Effector memory CD4-positive, alpha-beta T cell (primary cell): ENCODE data around the gene DAAM2.

Experiments used
- DNase-seq, 3 donors: peaks; one replicate each; pipeline ENCODE4 v3.0.0-alpha.2; 2020
- H3K27ac ChIP-seq: 2 replicates; pipeline ENCODE4 v1.7.0; 2013; ENCODE audit warnings: mild to moderate bottlenecking, low read length, moderate library complexity; ENCODE audit not compliant: insufficient read depth, poor library complexity, severe bottlenecking
- H3K27me3 ChIP-seq: replicated peaks from 2 replicates; pipeline ENCODE4 v1.7.0; 2013; ENCODE audit warnings: mild to moderate bottlenecking, low read length; ENCODE audit not compliant: insufficient read depth, control insufficient read depth, poor library complexity, severe bottlenecking
- H3K36me3 ChIP-seq: 2 replicates; pipeline ENCODE4 v1.7.0; 2013; ENCODE audit warnings: mild to moderate bottlenecking, low read length, moderate library complexity; ENCODE audit not compliant: control insufficient read depth, insufficient read depth
- H3K4me1 ChIP-seq: 2 replicates; pipeline ENCODE4 v1.7.0; 2013; ENCODE audit warnings: low read length, mild to moderate bottlenecking; ENCODE audit not compliant: control insufficient read depth, insufficient read depth, poor library complexity, severe bottlenecking
- H3K4me3 ChIP-seq: 2 replicates; pipeline ENCODE4 v1.7.0; 2013; ENCODE audit warnings: low read length, low read depth, mild to moderate bottlenecking; ENCODE audit not compliant: insufficient read depth, poor library complexity, severe bottlenecking
- H3K9me3 ChIP-seq: 2 replicates; pipeline ENCODE4 v1.7.0; 2013; ENCODE audit warnings: mild to moderate bottlenecking, low read length, moderate library complexity; ENCODE audit not compliant: control insufficient read depth

DAAM2 gene

DNA sequence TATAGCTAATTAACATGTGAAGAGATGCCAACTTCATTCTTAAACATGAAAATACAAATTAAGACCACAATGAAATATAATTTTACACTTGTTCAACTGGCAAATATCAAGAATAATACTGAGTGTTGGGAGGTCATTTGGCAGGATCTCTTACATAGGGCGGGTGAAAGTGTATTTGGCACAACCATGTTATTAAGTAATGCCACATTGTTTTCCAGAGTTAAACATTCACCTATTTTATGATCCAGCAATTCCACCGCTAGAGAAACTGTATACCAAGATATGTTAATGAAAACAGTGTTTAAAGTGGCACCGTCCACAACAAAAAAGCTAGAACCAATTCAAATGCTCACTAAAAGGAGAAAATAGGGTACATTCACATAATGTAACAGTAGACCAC lies 128.0 kb downstream of the DAAM2 start:
- Histone ChIP-seq H3K9me3 (no peaks in the 10 kb centered on the region), H3K27me3 (no peaks in the 10 kb centered on the region), H3K4me3 (no peak overlapping the region), H3K36me3 (no peaks in the 10 kb centered on the region), H3K27ac (no peak overlapping the region), H3K4me1 (no peaks in the 10 kb centered on the region)
- no peak for DNase-seq

DNA sequence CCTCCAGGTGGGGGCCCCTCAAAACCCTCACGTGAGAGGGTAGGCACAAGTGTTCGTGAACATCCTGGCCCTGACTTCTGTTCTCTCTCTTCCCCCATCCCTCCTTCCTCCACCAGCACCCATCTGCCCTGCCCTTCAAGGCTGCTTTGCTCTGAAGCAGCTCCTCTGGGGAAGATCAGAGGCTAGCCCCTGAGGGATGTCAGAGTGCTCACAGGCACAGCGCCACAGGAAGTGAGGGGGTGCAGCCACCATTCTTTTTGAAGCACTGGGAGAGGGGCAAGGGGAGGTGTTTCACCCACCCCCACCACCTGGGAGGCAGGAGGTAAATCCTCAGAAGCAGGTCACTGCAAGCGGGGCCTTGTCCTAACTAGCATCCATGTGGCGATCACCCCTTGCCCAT lies 130.6 kb downstream of the DAAM2 start:
- no peak overlapping the region for H3K27ac ChIP-seq
- no peaks in the 10 kb centered on the region for H3K9me3 ChIP-seq
- H3K4me1 ChIP-seq: no peaks in the 10 kb centered on the region
- no peaks in the 10 kb centered on the region for H3K27me3 ChIP-seq
- no peak for DNase-seq
- no peaks in the 10 kb centered on the region for H3K36me3 ChIP-seq
- H3K4me3 ChIP-seq: no peak overlapping the region

DNA sequence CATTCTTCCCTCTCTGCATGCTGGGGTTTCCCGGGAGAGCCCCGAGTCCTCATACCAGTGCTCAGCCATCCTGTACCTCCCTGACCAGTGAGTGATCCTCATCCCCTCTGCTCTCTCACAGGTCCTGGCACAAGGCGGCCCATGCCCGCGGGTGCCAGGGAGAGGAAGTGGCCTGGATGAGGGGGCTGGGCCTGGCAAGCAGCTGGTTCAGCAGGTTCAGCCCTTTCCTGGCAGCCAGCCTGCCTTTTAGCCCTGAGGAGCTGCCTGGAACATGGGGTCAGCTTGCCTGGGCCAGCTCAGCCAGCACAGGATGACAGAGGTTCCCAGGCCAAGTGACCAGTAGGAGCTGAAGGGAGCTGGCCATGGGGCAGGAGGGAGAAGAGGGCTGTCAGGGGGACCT lies 131.2 kb downstream of the DAAM2 start:
- no peak overlapping the region for H3K4me3 ChIP-seq
- no peaks in the 10 kb centered on the region for H3K9me3 ChIP-seq
- no peak overlapping the region for H3K27ac ChIP-seq
- no peaks in the 10 kb centered on the region for H3K36me3 ChIP-seq
- H3K27me3 ChIP-seq: no peaks in the 10 kb centered on the region
- DNase-seq: no peak
- H3K4me1 ChIP-seq: no peaks in the 10 kb centered on the region

DNA sequence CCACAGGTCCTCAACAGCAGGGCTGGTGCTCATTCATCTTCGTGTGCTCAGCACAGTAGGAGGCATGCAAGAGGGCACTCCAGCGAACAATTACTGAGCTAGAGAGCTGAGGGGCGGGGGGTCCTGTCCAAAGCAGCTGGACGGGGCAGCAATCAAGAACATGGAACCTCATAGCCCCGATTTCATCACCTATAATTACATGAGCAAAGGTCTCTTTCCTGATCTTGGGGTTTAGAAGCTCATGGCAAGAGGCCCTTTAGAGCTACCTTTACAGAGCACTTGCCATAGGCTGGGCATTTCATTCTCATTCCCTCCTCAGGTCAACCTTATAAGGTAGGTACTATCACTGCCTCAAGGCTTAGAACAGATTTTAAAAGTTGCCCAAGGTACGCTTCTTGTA lies 131.7 kb downstream of the DAAM2 start:
- no peak for DNase-seq
- H3K4me3 ChIP-seq: no peak overlapping the region
- no peaks in the 10 kb centered on the region for H3K9me3 ChIP-seq
- no peaks in the 10 kb centered on the region for H3K4me1 ChIP-seq
- no peaks in the 10 kb centered on the region for H3K27me3 ChIP-seq
- no peaks in the 10 kb centered on the region for H3K36me3 ChIP-seq
- no peak overlapping the region for H3K27ac ChIP-seq

DNA sequence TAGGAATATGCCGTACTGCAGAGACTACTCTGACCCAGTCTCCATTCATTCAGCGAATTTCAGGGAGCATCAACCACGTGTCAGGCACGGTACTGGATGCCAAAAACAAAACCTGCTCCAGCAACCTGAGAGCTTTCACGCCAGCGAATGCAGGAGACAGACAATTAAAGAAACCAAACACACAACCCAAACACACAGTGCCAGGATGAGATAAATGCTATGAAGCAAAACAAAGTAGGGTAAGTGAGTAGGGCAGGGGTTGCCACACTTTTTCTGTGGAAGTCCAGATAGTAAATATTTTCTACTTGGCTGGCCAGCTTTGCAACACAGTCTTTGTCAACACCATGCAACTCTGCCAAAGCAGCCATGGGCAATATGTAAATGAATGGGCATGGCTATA lies 132.1 kb downstream of the DAAM2 start:
- Histone ChIP-seq H3K9me3 (no peaks in the 10 kb centered on the region), H3K4me1 (no peaks in the 10 kb centered on the region), H3K27me3 (no peaks in the 10 kb centered on the region), H3K36me3 (no peaks in the 10 kb centered on the region), H3K4me3 (no peak overlapping the region), H3K27ac (no peak overlapping the region)
- DNase-seq: no peak

DNA sequence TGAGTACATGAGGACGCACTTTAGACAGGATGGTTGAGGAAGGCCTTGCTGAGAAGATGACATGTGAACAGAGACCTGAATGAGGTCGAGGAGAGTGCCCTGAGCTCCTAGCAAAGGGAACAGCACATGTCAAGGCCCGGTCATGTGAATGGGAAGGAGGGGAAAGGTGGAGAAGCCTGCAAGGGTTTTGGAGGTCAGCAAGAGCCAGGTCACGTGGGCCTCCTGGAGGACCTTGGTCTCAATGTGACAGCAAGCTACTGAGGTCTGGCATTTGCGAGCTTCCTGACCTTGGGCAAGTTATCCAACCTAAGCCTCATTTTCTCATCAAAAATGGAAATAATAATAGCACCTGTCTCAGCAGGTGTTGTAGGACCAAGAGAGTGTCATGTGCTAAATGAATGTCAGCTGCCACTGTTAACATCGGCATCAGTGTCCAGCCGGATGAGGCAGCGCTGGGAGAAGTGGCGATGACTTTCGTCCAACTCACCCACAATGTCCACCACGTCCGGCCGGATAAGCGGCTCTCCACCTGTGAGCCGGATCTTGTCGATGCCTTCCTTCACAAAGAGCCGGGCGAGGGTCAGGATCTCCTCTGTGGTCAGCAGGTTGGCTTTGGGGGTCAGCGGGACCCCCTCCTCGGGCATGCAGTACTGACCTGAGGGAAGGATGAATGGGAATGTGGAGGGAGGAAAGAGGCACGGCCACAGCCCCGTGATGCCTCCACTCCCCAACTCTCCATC lies 133.2 kb downstream of the DAAM2 start:
- H3K4me3 ChIP-seq: no peak overlapping the region
- no peaks in the 10 kb centered on the region for H3K4me1 ChIP-seq
- no peak for DNase-seq
- no peak overlapping the region for H3K27ac ChIP-seq
- H3K36me3 ChIP-seq: no peaks in the 10 kb centered on the region
- H3K9me3 ChIP-seq: no peaks in the 10 kb centered on the region
- no peaks in the 10 kb centered on the region for H3K27me3 ChIP-seq

DNA sequence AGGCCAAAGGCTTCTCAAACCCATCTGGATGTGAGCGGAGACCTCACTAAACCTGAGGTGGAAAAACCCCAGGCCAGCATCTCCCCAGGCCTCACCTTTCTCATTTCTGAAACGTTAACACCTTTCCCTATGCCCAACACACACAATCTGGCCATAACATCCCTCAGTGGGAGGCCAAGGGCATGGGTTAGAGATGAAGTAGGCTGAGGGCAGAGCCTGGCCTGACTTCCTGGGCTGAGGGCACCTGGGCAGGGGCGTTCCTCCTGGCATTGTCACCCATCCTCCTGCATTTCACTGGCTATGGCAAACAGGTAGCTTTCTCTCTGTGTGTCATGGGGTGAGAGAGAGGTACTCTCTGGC lies 133.7 kb downstream of the DAAM2 start:
- H3K4me1 ChIP-seq: no peaks in the 10 kb centered on the region
- no peak for DNase-seq
- no peak overlapping the region for H3K27ac ChIP-seq
- H3K4me3 ChIP-seq: no peak overlapping the region
- no peaks in the 10 kb centered on the region for H3K36me3 ChIP-seq
- H3K9me3 ChIP-seq: no peaks in the 10 kb centered on the region
- H3K27me3 ChIP-seq: no peaks in the 10 kb centered on the region

DNA sequence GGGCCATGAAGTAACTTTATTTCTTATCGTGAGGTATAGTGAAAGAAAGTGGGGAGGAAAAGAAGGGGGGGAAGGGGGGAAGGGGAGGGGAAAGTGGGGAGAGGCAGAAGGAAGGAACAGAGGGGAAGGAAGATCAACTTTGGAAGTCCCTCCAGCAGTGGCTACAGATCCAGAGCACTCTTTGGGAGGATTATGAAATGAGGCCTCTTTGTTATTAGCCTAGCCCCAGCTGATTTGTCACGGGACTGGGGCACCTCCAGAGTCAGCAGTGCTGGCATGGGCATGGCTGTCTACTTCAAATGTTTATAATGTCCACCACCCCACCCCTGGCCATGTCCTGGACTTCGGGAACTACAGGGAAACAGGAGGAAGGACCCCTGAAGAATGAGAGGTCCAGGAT lies 134.5 kb downstream of the DAAM2 start:
- no peak for DNase-seq
- no peaks in the 10 kb centered on the region for H3K36me3 ChIP-seq
- no peaks in the 10 kb centered on the region for H3K27me3 ChIP-seq
- H3K4me3 ChIP-seq: no peak overlapping the region
- no peaks in the 10 kb centered on the region for H3K4me1 ChIP-seq
- H3K27ac ChIP-seq: no peak overlapping the region
- no peaks in the 10 kb centered on the region for H3K9me3 ChIP-seq

DNA sequence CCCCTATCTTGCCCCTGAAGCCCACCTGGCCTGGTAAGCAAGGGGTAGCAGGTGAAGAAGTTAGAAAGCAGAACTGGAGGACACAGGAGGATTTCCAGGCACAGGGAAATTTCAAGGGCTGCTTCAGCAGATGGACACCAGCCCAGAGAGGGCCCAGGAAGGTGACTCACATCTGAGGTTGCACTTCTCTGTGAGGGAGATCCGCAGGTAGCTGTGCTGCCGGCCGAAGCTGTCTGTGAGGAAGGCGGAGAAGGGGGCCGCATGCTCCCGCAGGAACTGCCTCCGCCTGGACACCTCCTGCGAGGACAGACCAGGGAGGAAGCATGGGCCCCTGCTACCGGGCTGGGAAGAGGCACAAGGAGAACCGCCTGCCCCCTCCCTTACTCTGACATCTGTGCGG lies 135.0 kb downstream of the DAAM2 start:
- H3K36me3 ChIP-seq: no peaks in the 10 kb centered on the region
- H3K4me1 ChIP-seq: no peaks in the 10 kb centered on the region
- no peak overlapping the region for H3K27ac ChIP-seq
- DNase-seq: no peak
- H3K27me3 ChIP-seq: no peaks in the 10 kb centered on the region
- H3K4me3 ChIP-seq: no peak overlapping the region
- H3K9me3 ChIP-seq: no peaks in the 10 kb centered on the region

DNA sequence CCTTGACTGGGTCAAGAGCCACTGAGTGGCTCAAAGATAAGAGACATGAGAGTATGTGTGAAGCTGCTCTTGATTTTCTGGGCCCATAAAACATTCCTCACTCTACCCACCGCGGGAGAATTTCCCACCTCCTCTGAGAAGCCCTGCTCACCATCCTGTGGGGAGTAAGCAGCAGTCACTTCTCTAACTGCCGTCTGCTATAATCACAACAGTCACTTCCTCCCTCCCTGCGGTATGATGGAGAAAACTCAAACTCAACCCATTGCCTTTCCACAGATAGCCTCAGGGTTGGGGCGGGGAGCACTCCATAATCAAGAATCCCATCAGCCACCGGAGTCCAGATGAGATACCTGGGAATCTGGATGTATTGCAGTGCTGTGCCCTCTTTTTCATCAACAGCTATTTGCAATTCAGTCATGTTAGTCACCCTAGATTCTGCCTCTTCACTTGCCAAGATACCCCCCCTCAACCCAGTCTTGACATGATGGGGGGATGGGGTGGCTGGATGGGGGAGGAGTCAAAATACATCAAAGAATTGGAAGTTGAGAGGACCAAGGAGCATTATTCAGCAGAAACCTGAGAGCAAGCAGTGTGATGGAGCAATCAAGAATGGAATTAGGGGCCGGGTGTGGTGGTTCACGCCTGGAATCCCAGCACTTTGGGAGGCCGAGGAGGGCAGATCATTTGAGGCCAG lies 137.0 kb downstream of the DAAM2 start:
- Histone ChIP-seq H3K27ac (no peak overlapping the region), H3K4me3 (no peak overlapping the region)

More for the DNA sequence above, 137.0 kb downstream of the DAAM2 start:
- H3K4me1 ChIP-seq: no peaks in the 10 kb centered on the region
- H3K27me3 ChIP-seq: no peaks in the 10 kb centered on the region
- no peak for DNase-seq
- H3K36me3 ChIP-seq: no peaks in the 10 kb centered on the region
- no peaks in the 10 kb centered on the region for H3K9me3 ChIP-seq
